Trophoblast cell (in vitro differentiated cells and primary cell): ENCODE results near the gene UBE2QL1.

ENCODE experiments used
- DNase-seq, 2 donors: peaks; one replicate each; pipeline ENCODE4 v3.0.0-alpha.2; 2016
- H2AFZ ChIP-seq: 2 replicates; pipeline ENCODE4 v1.6.1; 2013; ENCODE audit warnings: low read length, moderate library complexity, mild to moderate bottlenecking; ENCODE audit not compliant: insufficient read depth, poor library complexity
- H2AK5ac ChIP-seq: 2 replicates; pipeline ENCODE4 v1.6.1; 2013; ENCODE audit warnings: mild to moderate bottlenecking, low read length
- H2BK120ac ChIP-seq: 2 replicates; pipeline ENCODE4 v1.6.1; 2013; ENCODE audit warnings: low read length, mild to moderate bottlenecking, moderate library complexity; ENCODE audit not compliant: insufficient read depth, poor library complexity
- H2BK12ac ChIP-seq: 2 replicates; pipeline ENCODE4 v1.6.1; 2013; ENCODE audit warnings: mild to moderate bottlenecking, low read length, moderate library complexity
- H2BK5ac ChIP-seq: 2 replicates; pipeline ENCODE4 v1.6.1; 2013; ENCODE audit warnings: low read length, low read depth, moderate library complexity, mild to moderate bottlenecking; ENCODE audit not compliant: poor library complexity
- H3K14ac ChIP-seq: 2 replicates; pipeline ENCODE4 v1.6.1; 2013; ENCODE audit warnings: mild to moderate bottlenecking, low read length
- H3K18ac ChIP-seq: 2 replicates; pipeline ENCODE4 v1.6.1; 2013; ENCODE audit warnings: mild to moderate bottlenecking, low read length
- H3K23ac ChIP-seq: 2 replicates; pipeline ENCODE4 v1.6.1; 2013; ENCODE audit warnings: low read length
- H3K27ac ChIP-seq: 2 replicates; pipeline ENCODE4 v1.5.1; 2013; ENCODE audit warnings: low read depth, mild to moderate bottlenecking, inconsistent platforms, low read length, moderate library complexity
- H3K27me3 ChIP-seq: 2 replicates; pipeline ENCODE4 v1.6.1; 2013; ENCODE audit warnings: inconsistent platforms, mild to moderate bottlenecking, low read length, moderate library complexity; ENCODE audit not compliant: insufficient read depth
- H3K36me3 ChIP-seq, 2 experiments: 1 replicate in 1 of 2; 2 replicates in 1 of 2; pipeline ENCODE4 v1.6.1; 2013; ENCODE audit warnings: low read length in 2 of 2, mild to moderate bottlenecking in 2 of 2, moderate library complexity in 1 of 2; ENCODE audit not compliant: insufficient read depth in 2 of 2, control insufficient read depth in 1 of 2
- H3K4ac ChIP-seq: 2 replicates; pipeline ENCODE4 v1.6.1; 2013; ENCODE audit warnings: low read depth, mild to moderate bottlenecking, low read length, moderate library complexity
- H3K4me1 ChIP-seq, 2 experiments: 1 replicate in 1 of 2; 2 replicates in 1 of 2; pipeline ENCODE4 v1.6.1; 2013; ENCODE audit warnings: low read length in 2 of 2, mild to moderate bottlenecking in 2 of 2, moderate library complexity in 1 of 2; ENCODE audit not compliant: insufficient read depth in 2 of 2, control insufficient read depth in 1 of 2
- H3K4me2 ChIP-seq: 2 replicates; pipeline ENCODE4 v1.6.1; 2013; ENCODE audit warnings: inconsistent platforms, mild to moderate bottlenecking, low read length, moderate library complexity
- H3K4me3 ChIP-seq: 2 replicates; pipeline ENCODE4 v1.5.1; 2013; ENCODE audit warnings: mild to moderate bottlenecking, low read depth, low read length, inconsistent platforms
- H3K79me1 ChIP-seq: one replicate; pipeline ENCODE4 v1.6.1; 2013; ENCODE audit warnings: low read length
- H3K79me2 ChIP-seq: 2 replicates; pipeline ENCODE4 v1.6.1; 2013; ENCODE audit warnings: low read length, mild to moderate bottlenecking; ENCODE audit not compliant: control insufficient read depth, insufficient read depth, poor library complexity
- H3K9ac ChIP-seq: 2 replicates; pipeline ENCODE4 v1.6.1; 2013; ENCODE audit warnings: mild to moderate bottlenecking, low read length
- H3K9me3 ChIP-seq: 2 replicates; pipeline ENCODE4 v1.6.1; 2013; ENCODE audit warnings: low read depth, mild to moderate bottlenecking, control low read depth, inconsistent platforms, low read length; ENCODE audit not compliant: insufficient read depth
- H4K12ac ChIP-seq: 2 replicates; pipeline ENCODE4 v1.6.1; 2013; ENCODE audit warnings: low read depth, mild to moderate bottlenecking, low read length, moderate library complexity
- H4K8ac ChIP-seq: 2 replicates; pipeline ENCODE4 v1.6.1; 2013; ENCODE audit warnings: low read depth, mild to moderate bottlenecking, low read length, moderate library complexity
- H4K91ac ChIP-seq: one replicate; pipeline ENCODE4 v1.6.1; 2013; ENCODE audit warnings: low read depth, mild to moderate bottlenecking, low read length, moderate library complexity
- WGBS: extraction: QIAGEN DNeasy Blood & Tissue Kit; methylation state at CpG from one replicate; pipeline ENCODE4 v1.1.7; 2013; ENCODE audit warnings: missing lambda C conversion rate; ENCODE audit not compliant: insufficient read length, insufficient coverage; ENCODE audit errors: extremely low coverage; 5-methylcytosine and 5-hydroxymethylcytosine counted together

Gene UBE2QL1

DNA sequence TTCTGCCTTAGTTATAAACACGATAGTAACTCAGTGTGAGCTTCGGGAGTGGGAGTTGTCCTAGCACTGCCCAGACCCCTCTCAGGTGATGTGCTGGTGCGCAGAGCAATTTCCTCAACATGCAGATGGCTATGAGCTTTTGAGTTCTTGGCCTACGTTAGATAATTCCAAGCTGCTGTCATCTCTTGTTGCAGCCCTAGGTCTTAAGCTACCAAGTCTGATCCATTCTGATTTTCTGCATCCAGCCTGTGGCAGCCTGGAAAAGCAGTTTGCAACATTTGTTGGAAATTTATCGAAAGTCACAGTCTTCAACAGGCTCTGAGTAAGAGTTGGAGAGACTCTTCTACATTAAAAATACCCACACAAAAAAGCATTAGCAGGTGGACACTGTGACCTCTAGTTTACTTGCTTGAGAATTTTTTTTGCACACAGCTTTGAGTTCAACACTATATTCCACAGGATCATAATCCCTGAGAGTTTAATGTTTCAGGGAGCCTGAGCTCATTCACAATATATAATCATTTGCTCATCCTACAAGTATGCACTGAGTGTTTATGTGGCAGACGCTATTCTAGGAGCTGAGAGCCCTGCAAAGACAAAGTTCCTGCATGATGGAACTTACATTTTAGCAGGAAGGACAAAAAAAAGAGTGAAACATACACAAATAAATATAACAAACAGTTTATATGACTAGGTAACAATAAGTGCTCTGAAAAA is 91.6 kb downstream of the UBE2QL1 start:
- Histone ChIP-seq H3K4me2 (no peak overlapping the region), H2AK5ac (no peak overlapping the region), H3K9ac (no peak overlapping the region), H3K4me3 (no peak overlapping the region), H3K4me1 (no peaks in the 10 kb centered on the region), H2BK5ac (no peak overlapping the region), H3K79me1 (no peaks in the 10 kb centered on the region), H4K8ac (no peak overlapping the region), H2BK12ac (no peak overlapping the region), H3K18ac (no peak overlapping the region), H3K27ac (no peak overlapping the region), H3K4ac (no peak overlapping the region), H3K14ac (no peak overlapping the region), H2BK120ac (no peak overlapping the region), H2AFZ (no peak overlapping the region), H3K79me2 (no peaks in the 10 kb centered on the region), H4K12ac (no peak overlapping the region), H4K91ac (no peak overlapping the region), H3K23ac (no peak overlapping the region), H3K27me3 (no peaks in the 10 kb centered on the region), H3K9me3 (peaks cover 6% of the 10 kb centered on the region), H3K36me3 (no peaks in the 10 kb centered on the region)
- DNase-seq = no peak
- no CpG with 5 or more reads among the region's 6 CpGs for WGBS

DNA sequence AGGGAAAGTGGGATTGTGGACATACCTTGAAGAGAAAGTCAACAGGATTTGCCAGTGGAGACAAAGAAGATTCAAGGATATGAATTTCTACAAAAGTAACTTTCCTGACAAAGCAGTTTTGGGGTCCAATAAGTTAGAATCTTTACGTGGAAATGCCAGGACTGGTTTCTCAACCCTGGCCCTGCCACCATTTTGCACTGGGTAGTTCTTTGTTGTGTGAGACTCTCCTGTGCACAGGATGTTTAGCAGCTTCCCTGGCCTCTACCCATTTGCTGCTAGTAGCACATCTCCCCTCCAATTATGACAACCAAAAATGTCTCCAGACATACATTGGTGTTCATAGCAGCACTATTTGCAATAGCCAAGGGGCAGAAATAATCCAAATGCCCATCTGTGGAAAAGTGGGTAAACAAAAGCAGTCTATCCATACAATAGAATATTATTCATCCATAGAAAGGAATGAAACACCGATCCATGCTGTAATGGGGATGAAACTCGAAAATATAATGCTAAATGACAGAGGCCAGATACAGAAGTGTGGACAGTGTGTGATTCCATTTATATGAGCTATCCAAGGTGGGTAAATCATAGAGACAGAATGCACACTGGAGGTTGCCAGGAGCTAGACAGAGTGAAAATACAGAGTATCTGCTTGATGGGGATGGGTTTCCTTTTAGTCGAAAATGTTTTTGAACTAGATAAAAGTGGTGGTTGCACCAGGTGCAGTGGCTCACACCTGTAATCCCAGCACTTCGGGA is 92.8 kb downstream of the UBE2QL1 start:
- H3K27ac ChIP-seq = no peak overlapping the region
- no peak overlapping the region for H3K4ac ChIP-seq
- no peaks in the 10 kb centered on the region for H3K4me1 ChIP-seq
- H3K18ac ChIP-seq = no peak overlapping the region
- no peak overlapping the region for H3K23ac ChIP-seq
- no CpG with 5 or more reads among the region's 5 CpGs for WGBS
- H2BK120ac ChIP-seq = no peak overlapping the region
- H3K14ac ChIP-seq = no peak overlapping the region
- H3K9me3 ChIP-seq = peaks cover 8% of the 10 kb centered on the region
- H4K12ac ChIP-seq = no peak overlapping the region
- no peak overlapping the region for H2BK12ac ChIP-seq
- no peak overlapping the region for H2AK5ac ChIP-seq
- H4K8ac ChIP-seq = no peak overlapping the region
- H2BK5ac ChIP-seq = no peak overlapping the region
- DNase-seq = no peak
- no peaks in the 10 kb centered on the region for H3K79me2 ChIP-seq
- no peaks in the 10 kb centered on the region for H3K27me3 ChIP-seq
- H3K79me1 ChIP-seq = no peaks in the 10 kb centered on the region
- no peak overlapping the region for H3K4me2 ChIP-seq
- no peaks in the 10 kb centered on the region for H3K36me3 ChIP-seq
- no peak overlapping the region for H3K4me3 ChIP-seq
- H4K91ac ChIP-seq = no peak overlapping the region
- H3K9ac ChIP-seq = no peak overlapping the region
- H2AFZ ChIP-seq = no peak overlapping the region

DNA sequence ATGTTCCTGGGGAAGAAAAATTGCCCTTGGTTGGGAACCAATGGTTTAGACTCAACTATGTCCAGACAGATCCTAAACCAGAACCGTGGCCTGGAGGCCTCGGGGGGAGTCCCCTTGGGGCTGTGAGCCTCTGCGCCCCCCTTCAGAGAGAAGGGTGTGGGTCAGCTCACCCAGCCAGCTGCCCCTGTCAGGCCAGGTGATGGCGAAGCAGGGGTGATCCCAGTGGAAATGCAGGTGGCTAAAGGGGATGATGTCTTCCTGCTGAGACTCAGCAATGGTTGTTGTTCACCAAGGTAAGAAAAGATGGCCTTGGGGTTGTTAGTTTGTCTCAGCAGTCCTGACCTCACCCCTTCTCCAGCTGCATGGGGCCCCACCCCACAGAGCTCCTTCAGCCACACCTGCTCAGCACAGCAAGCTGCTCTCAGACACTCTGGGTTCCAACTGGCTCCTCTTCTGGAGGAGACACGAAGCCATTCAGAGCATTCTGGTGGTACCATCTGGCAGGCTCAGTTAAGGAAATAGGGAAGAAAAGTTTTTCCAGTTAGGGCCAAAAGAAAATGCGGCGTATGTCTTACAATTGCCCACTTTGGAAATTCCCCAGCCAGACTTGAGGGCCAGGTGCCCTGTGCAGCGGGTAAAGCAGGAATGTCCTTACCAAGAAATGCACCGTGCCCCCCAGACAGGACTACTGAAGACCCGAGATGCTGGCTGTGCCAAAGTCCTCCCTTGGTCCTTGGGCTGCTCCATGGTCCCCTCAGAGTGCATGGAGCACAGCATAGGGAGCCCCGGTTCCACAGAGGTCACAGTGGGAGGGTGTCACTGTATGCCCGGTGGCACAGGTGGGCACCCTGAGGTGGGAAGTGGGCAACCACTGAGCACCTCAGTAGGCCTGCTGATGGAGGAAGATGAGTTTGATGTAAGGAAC is 94.0 kb downstream of the UBE2QL1 start:
- no peaks in the 10 kb centered on the region for H3K36me3 ChIP-seq
- H2BK120ac ChIP-seq = no peak overlapping the region
- no CpG with 5 or more reads among the region's 12 CpGs for WGBS
- H2BK5ac ChIP-seq = no peak overlapping the region
- no peak overlapping the region for H3K9ac ChIP-seq
- H4K12ac ChIP-seq = no peak overlapping the region
- no peak overlapping the region for H2AFZ ChIP-seq
- H3K18ac ChIP-seq = no peak overlapping the region
- no peak overlapping the region for H3K27ac ChIP-seq
- no peaks in the 10 kb centered on the region for H3K79me2 ChIP-seq
- no peak overlapping the region for H4K8ac ChIP-seq
- no peak overlapping the region for H2BK12ac ChIP-seq
- no peak overlapping the region for H4K91ac ChIP-seq
- no peak for DNase-seq
- H3K14ac ChIP-seq = no peak overlapping the region
- H3K4me2 ChIP-seq = no peak overlapping the region
- H3K27me3 ChIP-seq = no peaks in the 10 kb centered on the region
- peaks cover 8% of the 10 kb centered on the region for H3K9me3 ChIP-seq
- no peak overlapping the region for H3K23ac ChIP-seq
- no peak overlapping the region for H2AK5ac ChIP-seq
- no peaks in the 10 kb centered on the region for H3K79me1 ChIP-seq
- H3K4ac ChIP-seq = no peak overlapping the region
- no peaks in the 10 kb centered on the region for H3K4me1 ChIP-seq
- no peak overlapping the region for H3K4me3 ChIP-seq

DNA sequence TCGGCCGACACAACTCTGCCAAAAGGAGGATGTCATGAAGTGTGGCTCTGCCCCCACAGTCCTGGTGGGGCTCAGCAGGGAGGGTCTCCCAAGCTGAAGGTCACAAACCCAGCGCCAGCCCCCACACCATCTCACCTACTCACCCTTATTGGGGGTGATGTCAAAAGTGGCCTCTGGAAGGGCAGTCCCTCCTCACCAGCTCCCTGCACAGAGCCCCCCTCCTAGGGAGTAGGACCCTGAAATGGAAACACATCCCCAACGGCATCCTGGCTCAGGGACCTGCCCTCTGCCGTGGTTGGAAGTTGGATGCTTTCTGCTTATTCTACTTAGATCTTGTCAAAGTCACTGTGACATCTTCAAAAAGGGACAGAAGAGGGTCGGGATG is 94.7 kb downstream of the UBE2QL1 start:
- H3K4me2 ChIP-seq = no peak overlapping the region
- no peak overlapping the region for H3K9ac ChIP-seq
- no peak overlapping the region for H3K23ac ChIP-seq
- H3K14ac ChIP-seq = no peak overlapping the region
- H2BK120ac ChIP-seq = no peak overlapping the region
- no peak overlapping the region for H2AK5ac ChIP-seq
- H3K9me3 ChIP-seq = peaks cover 8% of the 10 kb centered on the region
- no peaks in the 10 kb centered on the region for H3K79me2 ChIP-seq
- H2BK12ac ChIP-seq = no peak overlapping the region
- no peak overlapping the region for H3K27ac ChIP-seq
- no peaks in the 10 kb centered on the region for H3K79me1 ChIP-seq
- H4K91ac ChIP-seq = no peak overlapping the region
- no peak overlapping the region for H3K4ac ChIP-seq
- no peak for DNase-seq
- H4K8ac ChIP-seq = no peak overlapping the region
- H3K18ac ChIP-seq = no peak overlapping the region
- no peaks in the 10 kb centered on the region for H3K27me3 ChIP-seq
- H3K4me1 ChIP-seq = no peaks in the 10 kb centered on the region
- no peaks in the 10 kb centered on the region for H3K36me3 ChIP-seq
- no peak overlapping the region for H3K4me3 ChIP-seq
- H2AFZ ChIP-seq = no peak overlapping the region
- H4K12ac ChIP-seq = no peak overlapping the region
- no CpG with 5 or more reads among the region's 6 CpGs for WGBS
- no peak overlapping the region for H2BK5ac ChIP-seq
